Eye (tissue), 1 donor: ENCODE data around the gene NTN5.
A peak's percentile ranks its signal among the peaks of the same experiment; 100 is the strongest.
"Not testable (repeated sequence)": the region's sequence is repeated elsewhere in the genome, so short reads cannot be mapped to it uniquely, and the experiment has no call there.

Experiments used
- DNase-seq: peaks from one replicate; pipeline ENCODE4 v3.0.0-alpha.2; 2015

The NTN5 gene

GRCh38 chr19:48669903-48670668, 2.7 kb downstream of the NTN5 start:
- no peak for DNase-seq

GRCh38 chr19:48668761-48669160, 4.1 kb downstream of the NTN5 start:
- DNase-seq, result no peak

DNA sequence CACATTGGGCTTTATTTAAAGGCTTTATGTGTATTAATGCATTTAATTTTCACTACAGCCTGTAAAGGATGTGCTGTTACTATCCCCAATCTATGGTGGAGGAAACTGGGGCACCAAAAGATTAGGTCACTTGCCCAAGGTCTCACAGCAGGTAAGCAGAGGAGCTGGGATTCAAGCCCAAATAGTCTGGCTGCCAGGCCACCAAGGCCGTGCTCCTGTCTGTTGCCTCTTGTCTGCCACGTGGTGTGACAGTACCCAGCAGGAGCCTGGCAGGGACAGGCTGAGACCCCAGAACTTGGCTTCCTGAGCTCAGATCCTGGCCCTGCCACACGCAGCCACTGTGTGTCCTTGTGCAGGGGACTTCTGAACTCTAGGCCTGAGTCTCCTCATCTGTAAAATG, 4.5 kb downstream of the NTN5 start:
- no peak for DNase-seq

DNA sequence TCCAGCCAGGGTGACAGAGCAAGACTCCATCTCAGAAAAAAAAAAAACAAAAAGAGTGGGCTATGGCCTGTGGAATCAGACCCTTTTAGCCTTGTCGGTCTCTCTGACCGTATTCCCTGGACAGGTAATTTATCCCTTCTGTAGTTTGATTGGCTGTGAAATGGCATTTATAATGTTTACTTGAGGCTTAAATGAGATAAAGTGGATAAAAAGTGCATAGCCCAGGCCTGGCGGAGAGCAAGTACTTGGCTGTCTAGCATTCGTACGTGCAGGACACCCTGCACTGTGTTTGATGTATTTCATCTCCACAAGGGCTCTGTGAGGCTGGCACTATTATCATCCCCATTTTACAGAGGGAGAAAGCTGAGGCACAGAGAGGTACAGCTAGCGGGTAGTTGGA, 7.0 kb downstream of the NTN5 start:
- no peak for DNase-seq

GRCh38 chr19:48664476-48664875, 8.3 kb downstream of the NTN5 start:
- DNase-seq, result no peak

DNA sequence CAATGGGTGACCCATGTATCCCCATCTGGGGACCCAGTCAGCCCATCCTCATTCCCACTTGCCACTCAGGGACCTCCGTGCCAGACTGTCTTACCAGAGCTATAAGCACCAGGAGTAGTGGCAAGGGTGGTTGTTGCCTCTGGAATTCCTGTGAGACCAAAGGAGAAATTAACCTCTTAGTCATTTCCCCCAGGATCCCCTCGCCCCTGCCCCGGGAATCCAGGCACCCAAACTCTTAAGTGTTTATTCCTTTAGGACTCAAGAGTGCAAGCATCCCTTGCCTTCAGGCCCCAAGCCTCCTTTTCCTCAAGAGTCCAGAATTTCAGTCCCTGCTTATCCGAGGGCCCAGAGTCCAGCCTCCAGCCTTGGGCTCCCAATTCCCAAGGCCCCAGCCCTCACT, 9.2 kb downstream of the NTN5 start:
- DNase-seq, result no peak

DNA sequence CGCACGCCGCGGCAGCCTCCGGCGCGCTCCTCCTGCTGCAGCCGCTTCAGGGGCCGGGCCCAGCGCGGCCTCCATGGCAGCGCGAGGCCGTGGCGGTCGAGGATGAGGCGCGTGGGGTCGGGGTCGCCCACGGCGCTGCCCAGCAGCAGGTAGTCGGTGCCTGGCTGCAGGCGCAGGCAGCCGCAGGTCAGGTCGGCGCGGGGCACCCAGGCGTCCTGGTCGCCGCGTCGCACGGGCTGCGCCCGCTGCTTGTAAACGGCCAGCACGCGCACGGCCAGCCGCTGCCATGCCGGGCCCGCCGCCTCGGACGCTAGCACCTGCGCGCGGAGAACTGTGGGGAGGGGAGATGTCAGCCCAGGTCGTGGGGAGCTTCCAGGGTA, 11.1 kb downstream of the NTN5 start:
- DNase-seq, result no peak

DNA sequence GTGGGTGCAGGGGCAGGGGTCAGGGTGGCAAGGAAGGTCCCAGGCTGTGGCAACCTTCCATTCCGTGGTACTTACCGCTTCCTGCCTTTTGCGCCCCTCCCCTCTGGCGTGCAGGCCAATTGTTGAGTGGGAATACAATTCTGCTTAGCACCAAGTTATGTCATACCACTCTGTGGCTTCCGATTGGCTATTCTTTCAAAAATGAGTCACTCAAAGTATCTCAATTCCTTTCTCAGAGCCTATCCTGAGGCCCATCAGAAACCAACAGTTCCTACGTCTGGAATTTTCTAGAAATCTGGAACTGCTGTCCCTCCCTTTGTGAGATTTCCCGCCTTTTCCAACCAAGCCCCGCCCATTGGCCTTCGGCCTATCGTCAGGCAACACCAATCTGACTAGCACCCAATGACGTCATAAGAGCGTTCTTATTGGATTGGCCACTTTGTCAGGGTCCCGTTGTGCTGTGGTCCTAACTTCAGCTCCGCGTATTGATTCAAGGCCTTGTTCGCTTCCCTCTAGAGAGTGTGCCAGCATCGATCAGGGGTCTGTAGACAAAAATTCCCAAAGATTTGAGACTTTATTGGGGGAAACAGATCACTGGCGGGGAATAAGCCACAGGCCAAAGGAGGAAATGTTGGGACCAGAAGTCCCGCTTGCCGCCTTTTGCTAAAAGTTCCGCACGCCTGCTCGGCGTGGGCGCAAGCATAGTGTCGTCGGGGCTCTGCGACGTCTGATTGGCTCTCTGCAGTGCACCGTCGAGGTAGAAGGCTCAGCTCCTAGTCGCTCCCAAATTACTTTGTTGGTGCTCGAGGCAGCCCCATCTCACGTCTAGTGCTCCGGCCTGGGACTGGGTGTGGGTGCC, 11.7 kb downstream of the NTN5 start:
- DNase-seq, result peak; percentile 82

DNA sequence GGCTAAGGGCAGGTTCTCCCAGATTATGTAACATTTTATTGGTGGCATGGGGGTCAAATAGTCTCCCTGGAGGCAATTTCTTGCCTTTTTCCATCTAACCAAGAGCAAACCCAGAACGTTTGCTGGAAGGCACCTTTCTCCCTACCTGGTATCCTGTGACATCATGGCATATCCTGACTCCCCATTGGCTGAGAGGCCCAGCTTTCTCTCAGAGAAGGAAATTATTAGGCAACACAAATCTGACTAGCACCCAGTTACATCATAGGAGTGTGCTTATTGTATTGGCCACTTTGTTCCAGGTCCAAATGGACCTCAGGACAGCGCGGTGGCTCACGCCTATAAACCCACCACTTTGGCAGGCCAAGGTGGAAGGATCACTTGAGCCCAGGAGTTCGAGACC, 13.0 kb downstream of the NTN5 start:
- DNase-seq, result no peak

- no peak for DNase-seq
These were observed 14.3 kb downstream of the NTN5 start for GRCh38 chr19:48658483-48658882.

GRCh38 chr19:48657828-48658227, 15.0 kb downstream of the NTN5 start:
- not testable (repeated sequence) for DNase-seq

DNA sequence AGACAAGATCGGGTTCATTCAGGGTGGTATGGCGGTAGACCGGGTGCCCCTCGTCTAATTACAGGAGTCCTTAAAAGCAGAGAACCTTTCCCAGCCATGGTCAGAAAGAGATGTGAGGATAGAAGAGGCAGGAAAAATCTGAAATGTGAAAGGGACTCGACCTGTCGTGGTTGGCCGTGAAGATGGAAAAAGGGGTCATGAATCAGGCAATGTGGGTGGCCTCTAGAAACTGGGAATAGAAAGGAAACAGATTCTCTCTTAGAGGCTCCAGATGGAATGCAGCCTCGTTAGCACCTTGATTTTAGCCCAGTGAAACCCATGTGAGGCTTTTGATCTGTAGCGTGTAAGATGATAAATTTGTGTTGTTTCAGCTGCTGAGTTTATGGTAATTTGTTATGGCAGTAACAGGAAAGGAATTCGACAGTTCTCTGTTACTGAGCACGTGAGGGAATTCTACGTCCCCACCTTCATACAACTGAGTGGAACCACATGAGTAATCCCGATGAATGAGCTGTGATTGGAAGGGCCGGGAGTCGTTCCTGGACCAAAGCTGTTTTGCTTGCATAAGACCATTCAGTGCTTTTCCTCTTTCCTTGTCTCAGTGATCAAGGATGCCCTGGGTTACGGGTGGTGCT, 15.9 kb downstream of the NTN5 start:
- DNase-seq, result peak; percentile 75

- peak; percentile 66 for DNase-seq
These were observed 18.3 kb downstream of the NTN5 start for GRCh38 chr19:48654299-48655059.

- DNase-seq, result no peak
These were observed 21.2 kb downstream of the NTN5 start for GRCh38 chr19:48651683-48652048.

GRCh38 chr19:48650974-48651682, 21.7 kb downstream of the NTN5 start:
- no peak for DNase-seq

- no peak for DNase-seq
These were observed 24.7 kb downstream of the NTN5 start for GRCh38 chr19:48648134-48648533.

DNA sequence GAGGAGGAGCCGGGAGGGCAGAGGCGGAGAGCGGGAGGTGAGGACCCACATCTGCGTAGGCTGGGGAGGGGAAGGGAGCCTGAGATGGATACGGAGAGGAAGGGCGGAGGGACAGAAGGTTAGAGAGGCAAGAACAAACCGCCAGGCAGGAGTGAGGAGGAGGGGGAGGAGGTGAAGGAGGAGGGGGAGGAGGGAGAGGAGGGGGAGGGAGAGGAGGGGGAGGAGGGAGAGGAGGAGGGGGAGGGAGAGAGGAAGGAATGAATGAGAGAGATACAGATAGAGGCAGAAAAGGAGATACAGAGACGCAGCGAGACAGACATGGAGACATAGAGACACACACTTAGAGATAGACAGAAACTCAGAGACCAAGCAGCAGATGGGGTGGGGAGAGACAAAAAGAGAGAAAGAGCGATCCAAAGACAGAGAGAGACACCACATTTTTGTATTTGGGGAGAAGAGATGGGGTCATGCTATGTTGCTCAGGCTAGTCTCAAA, 26.0 kb downstream of the NTN5 start:
- no peak for DNase-seq

- DNase-seq, result peak; percentile 98
These were observed 26.7 kb downstream of the NTN5 start, which contains the start of gene CA11 for GRCh38 chr19:48646001-48646721. TSS of gene CA11 (minus strand) at chr19:48646187. CDS start at chr19:48645632, 555 bp downstream.

DNA sequence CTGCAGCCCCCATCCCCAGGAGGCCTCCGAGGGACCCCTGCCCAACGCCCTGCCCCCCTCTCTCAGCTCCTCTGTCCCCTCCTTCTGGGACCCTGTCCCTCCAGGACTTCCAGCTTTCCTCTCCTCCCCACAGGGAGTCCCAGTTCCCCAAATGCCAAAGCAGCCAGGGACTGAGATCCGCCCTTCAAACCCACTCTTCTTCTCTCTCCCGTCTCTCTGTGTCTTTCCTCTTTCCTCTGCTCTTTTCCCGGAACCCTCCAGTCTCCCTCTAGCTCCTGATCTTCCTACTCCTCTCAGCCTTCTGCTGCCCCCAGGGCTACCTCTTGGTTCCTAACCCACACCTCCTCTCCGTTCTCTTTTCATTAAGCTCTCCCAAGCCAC, 27.2 kb downstream of the NTN5 start:
- no peak for DNase-seq

DNA sequence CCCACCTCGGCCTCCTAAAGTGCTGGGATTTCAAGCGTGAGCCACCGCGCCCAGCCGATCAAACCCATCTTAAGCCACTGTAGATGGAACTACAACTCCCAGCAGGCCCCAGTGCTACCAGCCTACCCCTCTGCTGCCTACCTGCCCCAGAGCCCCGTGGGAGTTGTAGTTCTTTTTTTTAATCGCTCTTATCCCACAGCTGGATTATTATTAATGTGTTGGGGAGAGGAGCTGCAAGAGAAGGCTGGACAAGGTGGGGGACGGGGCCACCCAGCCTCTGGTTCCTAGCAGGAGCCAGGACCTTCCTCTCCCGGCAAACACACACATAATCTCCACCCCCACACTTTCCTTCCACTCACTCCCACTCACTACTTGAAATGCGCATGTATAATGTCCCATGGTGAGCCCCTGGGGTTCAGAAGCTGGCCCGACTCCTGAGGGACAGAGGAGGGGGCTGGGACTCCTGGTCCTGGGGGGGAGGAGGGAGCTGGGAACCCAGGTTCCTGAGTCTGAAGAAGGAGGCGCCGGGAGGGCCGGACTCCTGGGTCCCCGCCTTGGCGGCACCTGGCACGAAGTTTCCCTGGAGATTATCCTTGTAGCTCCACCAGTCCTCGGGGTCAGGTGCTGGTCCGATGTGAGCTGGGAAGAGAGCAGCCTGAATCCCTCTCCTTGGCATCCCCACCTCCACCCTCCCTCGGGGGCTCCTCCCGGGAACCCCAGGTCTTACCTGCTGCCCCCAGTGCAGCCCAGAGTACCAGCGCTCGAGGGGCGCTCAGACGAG, 27.8 kb downstream of the NTN5 start:
- peak; percentile 93 for DNase-seq

GRCh38 chr19:48644355-48644754, 28.5 kb downstream of the NTN5 start:
- no peak for DNase-seq
